CD14-positive monocyte (primary cell): ENCODE data around the gene DCC. TPM values are rescaled to one million over a fixed set of nuclear protein-coding genes. Genes with fewer than 3 reads are reported as not detected.

Experiments
- DNase-seq, 3 donors: peaks; one replicate each; pipeline ENCODE4 v3.0.0-alpha.2; 2011 to 2022
- H2AFZ ChIP-seq: 2 replicates; pipeline ENCODE4 v1.6.0; 2012; ENCODE audit warnings: mild to moderate bottlenecking, low read depth, low read length, inconsistent platforms; ENCODE audit not compliant: insufficient read depth, poor library complexity, severe bottlenecking
- H3K27ac ChIP-seq, 2 donors: 1 replicate in 1 of 2; 2 replicates in 1 of 2; pipeline ENCODE4 v1.5.1; 2012 to 2013; ENCODE audit warnings: low read length in 2 of 2, control low read depth in 1 of 2, inconsistent platforms in 1 of 2, low read depth in 1 of 2, mild to moderate bottlenecking in 1 of 2
- H3K27me3 ChIP-seq, 2 donors: one replicate each; pipeline versions ENCODE4 v1.6.0 to v1.6.1; 2011 to 2013; ENCODE audit warnings: low read length in 2 of 2; ENCODE audit not compliant: control insufficient read depth in 2 of 2, insufficient read depth in 2 of 2
- H3K36me3 ChIP-seq, 2 donors: replicated peaks in 1 of 2; 1 replicate in 1 of 2; 2 replicates in 1 of 2; pipeline versions ENCODE4 v1.5.1 to v1.6.1; 2012 to 2013; ENCODE audit warnings: low read length in 2 of 2, control low read depth in 1 of 2, inconsistent platforms in 1 of 2, mild to moderate bottlenecking in 1 of 2; ENCODE audit not compliant: insufficient read depth in 2 of 2, control insufficient read depth in 1 of 2
- H3K4me1 ChIP-seq, 2 donors: 1 replicate in 1 of 2; 2 replicates in 1 of 2; pipeline versions ENCODE4 v1.5.1 to v1.6.1; 2012 to 2013; ENCODE audit warnings: low read length in 2 of 2, control low read depth in 1 of 2, inconsistent platforms in 1 of 2, mild to moderate bottlenecking in 1 of 2, moderate library complexity in 1 of 2; ENCODE audit not compliant: insufficient read depth in 2 of 2, control insufficient read depth in 1 of 2
- H3K4me2 ChIP-seq: replicated peaks from 2 replicates; pipeline ENCODE3; 2012; ENCODE audit warnings: low read length, moderate library complexity, mild to moderate bottlenecking; ENCODE audit not compliant: poor library complexity, severe bottlenecking; ENCODE audit errors: extremely low read depth
- H3K4me3 ChIP-seq, 3 experiments: fragments of 200-600 bp in 1 of 3; sonication (generic) in 1 of 3; replicated peaks in 1 of 3; 1 replicate in 2 of 3; 2 replicates in 1 of 3; pipeline ENCODE4 v1.5.1; 2011 to 2013; ENCODE audit warnings: low read length in 3 of 3, mild to moderate bottlenecking in 3 of 3, control low read depth in 2 of 3, low read depth in 2 of 3, inconsistent platforms in 1 of 3, moderate library complexity in 1 of 3
- H3K79me2 ChIP-seq: 2 replicates; pipeline ENCODE4 v1.6.0; 2012; ENCODE audit warnings: mild to moderate bottlenecking, control low read depth, inconsistent platforms, low read length, moderate library complexity; ENCODE audit not compliant: insufficient read depth
- H3K9ac ChIP-seq: 2 replicates; pipeline ENCODE4 v1.6.0; 2017; ENCODE audit warnings: low read length, mild to moderate bottlenecking; ENCODE audit not compliant: insufficient read depth, poor library complexity, severe bottlenecking
- H3K9me3 ChIP-seq, 2 donors: replicated peaks in 1 of 2; 1 replicate in 1 of 2; 2 replicates in 1 of 2; pipeline versions ENCODE4 v1.5.1 to v1.6.1; 2012 to 2013; ENCODE audit warnings: low read length in 2 of 2, control low read depth in 1 of 2; ENCODE audit not compliant: control insufficient read depth in 1 of 2, insufficient read depth in 1 of 2
- H4K20me1 ChIP-seq: 2 replicates; pipeline ENCODE4 v1.6.0; 2012; ENCODE audit warnings: mild to moderate bottlenecking, low read length, control low read depth, moderate library complexity; ENCODE audit not compliant: insufficient read depth
- H3K27ac Mint-ChIP-seq, 7 donors: one replicate each; pipeline ENCODE4 v1.8.0; 2020; ENCODE audit warnings: mild to moderate bottlenecking in 7 of 7, mixed read lengths in 7 of 7, moderate library complexity in 6 of 7, inconsistent platforms in 2 of 7
- H3K27me3 Mint-ChIP-seq, 3 donors: one replicate each; pipeline ENCODE4 v1.8.0; 2021 to 2022; ENCODE audit warnings: low read depth in 3 of 3, mild to moderate bottlenecking in 3 of 3, mixed read lengths in 3 of 3, moderate library complexity in 3 of 3, inconsistent platforms in 1 of 3
- H3K36me3 Mint-ChIP-seq, 2 donors: one replicate each; pipeline ENCODE4 v1.8.0; 2020; ENCODE audit warnings: mixed read lengths in 2 of 2, inconsistent platforms in 1 of 2, mild to moderate bottlenecking in 1 of 2
- H3K4me1 Mint-ChIP-seq: one replicate; pipeline ENCODE4 v1.8.0; 2020; ENCODE audit warnings: mild to moderate bottlenecking, mixed read lengths
- H3K4me3 Mint-ChIP-seq, 2 donors: one replicate each; pipeline ENCODE4 v1.8.0; 2020; ENCODE audit warnings: mild to moderate bottlenecking in 2 of 2, mixed read lengths in 2 of 2, moderate library complexity in 1 of 2
- H3K9me3 Mint-ChIP-seq, 7 donors: one replicate each; pipeline ENCODE4 v1.8.0; 2020 to 2022; ENCODE audit warnings: mixed read lengths in 7 of 7, mild to moderate bottlenecking in 6 of 7, moderate library complexity in 6 of 7, inconsistent platforms in 2 of 7
- WGBS: methylation state at CpG from one replicate; pipeline ENCODE4 v1.1.5; 2013; ENCODE audit warnings: missing lambda C conversion rate; ENCODE audit not compliant: insufficient coverage; 5-methylcytosine and 5-hydroxymethylcytosine counted together
- intact Hi-C, 2 donors: fragments of 100-400 bp; cut with micrococcal nuclease; formaldehyde crosslinking; loops; one replicate each; pipeline versions ENCODE4 v1.15.0 to v1.15.1; 2023
- polyA plus RNA-seq, 3 donors: library from polyadenylated mRNA; depleted of rRNA in 1 of 3; unstranded in 2 of 3; stranded (reverse) in 1 of 3; fragments of 300-500 nt in 2 of 3; fragments of >200 nt in 1 of 3; fragmentation: Illumina TruSeq in 2 of 3; gene quantifications; 1 replicate in 2 of 3; 2 replicates in 1 of 3; pipeline ENCODE4 v1.2.3, GENCODE V29; 2012 to 2021
- TF ChIP-seq, protein P1 (sequence below): fragments of 200-600 bp; IDR thresholded peaks from one replicate; pipeline ENCODE4 v1.8.0; 2022; ENCODE audit warnings: antibody characterized with exemption, mild to moderate bottlenecking

DCC gene
- polyA plus RNA-seq, 3 donors, result not detected

DNA sequence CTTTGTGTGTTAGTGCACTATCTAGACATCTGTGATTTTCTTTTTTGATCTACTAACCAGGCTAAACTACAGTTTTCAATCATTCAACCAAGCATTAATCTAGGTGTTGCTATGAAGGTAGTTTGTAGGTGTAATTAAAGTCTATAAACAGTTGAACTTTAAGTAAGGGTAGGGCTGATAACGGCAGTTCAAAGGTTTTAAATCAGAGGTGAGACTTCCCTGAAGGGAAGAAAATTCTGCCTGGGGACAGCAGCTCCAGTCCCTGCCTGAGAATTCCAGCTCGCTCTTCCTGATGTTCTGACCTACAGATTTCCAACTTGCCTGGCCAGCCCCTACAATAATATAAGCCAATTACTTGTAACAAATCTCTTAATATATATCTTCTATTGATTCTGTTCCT lies 1220.5 kb downstream of the DCC start:
- Histone ChIP-seq H4K20me1 (no peaks in the 10 kb centered on the region), H3K9ac (no peak overlapping the region), H2AFZ (no peak overlapping the region), H3K36me3 (no peaks in the 10 kb centered on the region), H3K4me3 (no peak overlapping the region), H3K9me3 (no peaks in the 10 kb centered on the region), H3K79me2 (no peaks in the 10 kb centered on the region), H3K27ac (no peak overlapping the region), H3K4me1 (no peaks in the 10 kb centered on the region), H3K4me2 (no peak overlapping the region), H3K27me3 (peaks cover 0 to 2% of the 10 kb centered on the region in 2 donors)
- H3K4me3 Mint-ChIP-seq, result no peak overlapping the region
- TF ChIP-seq, protein P1, sequence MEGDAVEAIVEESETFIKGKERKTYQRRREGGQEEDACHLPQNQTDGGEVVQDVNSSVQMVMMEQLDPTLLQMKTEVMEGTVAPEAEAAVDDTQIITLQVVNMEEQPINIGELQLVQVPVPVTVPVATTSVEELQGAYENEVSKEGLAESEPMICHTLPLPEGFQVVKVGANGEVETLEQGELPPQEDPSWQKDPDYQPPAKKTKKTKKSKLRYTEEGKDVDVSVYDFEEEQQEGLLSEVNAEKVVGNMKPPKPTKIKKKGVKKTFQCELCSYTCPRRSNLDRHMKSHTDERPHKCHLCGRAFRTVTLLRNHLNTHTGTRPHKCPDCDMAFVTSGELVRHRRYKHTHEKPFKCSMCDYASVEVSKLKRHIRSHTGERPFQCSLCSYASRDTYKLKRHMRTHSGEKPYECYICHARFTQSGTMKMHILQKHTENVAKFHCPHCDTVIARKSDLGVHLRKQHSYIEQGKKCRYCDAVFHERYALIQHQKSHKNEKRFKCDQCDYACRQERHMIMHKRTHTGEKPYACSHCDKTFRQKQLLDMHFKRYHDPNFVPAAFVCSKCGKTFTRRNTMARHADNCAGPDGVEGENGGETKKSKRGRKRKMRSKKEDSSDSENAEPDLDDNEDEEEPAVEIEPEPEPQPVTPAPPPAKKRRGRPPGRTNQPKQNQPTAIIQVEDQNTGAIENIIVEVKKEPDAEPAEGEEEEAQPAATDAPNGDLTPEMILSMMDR, result no peak
- H3K9me3 Mint-ChIP-seq, result peaks cover 0 to 9% (median 2%) of the 10 kb centered on the region in 7 donors
- intact Hi-C loops, result no loop called here
- DNase-seq, result no peak
- no peaks in the 10 kb centered on the region for H3K36me3 Mint-ChIP-seq
- H3K27ac Mint-ChIP-seq, result no peak overlapping the region
- no peaks in the 10 kb centered on the region for H3K4me1 Mint-ChIP-seq
- no CpG with 5 or more reads among the region's 2 CpGs for WGBS
- H3K27me3 Mint-ChIP-seq, result no peaks in the 10 kb centered on the region

DNA sequence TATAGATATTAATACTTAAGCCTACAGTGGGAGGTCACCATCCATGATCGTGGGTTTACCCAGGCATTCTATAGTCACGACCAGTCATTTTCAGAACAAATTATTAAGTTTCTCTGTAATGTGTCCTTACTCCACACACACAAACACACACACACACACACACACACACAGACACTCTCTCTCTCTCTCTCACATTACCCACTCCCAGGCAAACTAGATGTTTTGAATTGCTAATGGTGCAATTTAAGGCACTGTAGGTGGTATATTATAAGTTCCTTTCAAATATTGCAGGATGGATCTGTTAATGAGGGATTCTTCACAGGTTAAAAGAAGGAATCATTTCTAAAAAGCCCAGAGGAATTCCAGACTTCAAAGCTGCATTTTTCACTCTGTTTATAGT lies 1226.6 kb downstream of the DCC start:
- Mint-ChIP-seq H3K4me3 (no peak overlapping the region), H3K27me3 (peaks cover under 1 to 3% (median 2%) of the 10 kb centered on the region in 3 donors), H3K36me3 (no peaks in the 10 kb centered on the region), H3K27ac (no peak overlapping the region), H3K9me3 (peaks cover 0 to 2% (median 0%) of the 10 kb centered on the region in 7 donors), H3K4me1 (no peaks in the 10 kb centered on the region)
- intact Hi-C loops, result no loop called here
- Histone ChIP-seq H3K27ac (no peak overlapping the region), H3K27me3 (peaks cover 0 to 2% of the 10 kb centered on the region in 2 donors), H3K9ac (no peak overlapping the region), H3K9me3 (no peaks in the 10 kb centered on the region), H4K20me1 (no peaks in the 10 kb centered on the region), H3K4me1 (no peaks in the 10 kb centered on the region), H3K36me3 (no peaks in the 10 kb centered on the region), H2AFZ (no peak overlapping the region), H3K4me2 (no peak overlapping the region), H3K79me2 (no peaks in the 10 kb centered on the region), H3K4me3 (no peak overlapping the region)
- TF ChIP-seq, protein P1, result no peak
- no peak for DNase-seq
- 83% methylated on average over 2 of the region's 2 CpGs for WGBS
